Right ventricle myocardium inferior (tissue), 1 donor: ENCODE results near the gene ITGA2. TPM values are rescaled to one million over a fixed set of nuclear protein-coding genes. Genes with fewer than 3 reads are reported as not detected.
A peak's percentile ranks its signal among the peaks of the same experiment; 100 is the strongest.
"Not testable (repeated sequence)": the region's sequence is repeated elsewhere in the genome, so short reads cannot be mapped to it uniquely, and the experiment has no call there.

Source experiments
- ATAC-seq: fragments of 200-7000 bp; cut with Tn5 transposase; one replicate; pipeline ENCODE4 v1.9.1; 2020; ENCODE audit warnings: mild to moderate bottlenecking, moderate library complexity
- DNase-seq: peaks from one replicate; pipeline ENCODE4 v3.0.0; 2021; ENCODE audit errors: missing footprints
- intact Hi-C: fragments of 100-400 bp; cut with DNase I; formaldehyde crosslinking; loops from one replicate; pipeline ENCODE4 v1.11.0; 2022
- long read RNA-seq: library from polyadenylated mRNA; unstranded; transcript quantifications from one replicate; pipeline ENCODE4 v2.0.0, GENCODE V29; 2021
- total RNA-seq: library from RNA; stranded (reverse); fragmentation: NEBNext Ultra II Directional; extraction: Animal tissue kit (Norgen Biotek cat#: 25700); gene quantifications from one replicate; pipeline ENCODE4 v1.2.1, GENCODE V29; 2021
- donor health status: DM: no; HTN: yes; CAD: no; lungs with severe emphysema.

ITGA2 gene
- total RNA-seq, result 0.78 TPM
- long read RNA-seq, result 0 reads

- peak; percentile 68 for DNase-seq
- ATAC-seq, result peak; percentile 68
- intact Hi-C loops, result loop anchor here (5.0 to 10.0 kb wide), 2 partner anchors 42 to 46 kb away; no protein-coding TSS in a partner anchor
These were observed at the start of gene ITGA2 for GRCh38 chr5:52989025-52989780. ITGA2 (plus strand) TSS chr5:52989352; CDS start chr5:52989469, 117 bp downstream.

- DNase-seq (no peak), ATAC-seq (no peak)
- intact Hi-C loops, result no loop called here
These were observed 45.9 kb upstream of the ITGA2 start for GRCh38 chr5:52943285-52943684.

GRCh38 chr5:52943808-52944207, 45.3 kb upstream of the ITGA2 start:
- no peak for DNase-seq
- intact Hi-C loops, result no loop called here
- no peak for ATAC-seq

- no peak for DNase-seq
- no peak for ATAC-seq
- intact Hi-C loops, result loop anchor here (5.0 kb wide), 1 partner anchor 42 kb away; the partner anchor contains the start of gene ITGA2
These were observed 44.1 kb upstream of the ITGA2 start for GRCh38 chr5:52945040-52945439.

GRCh38 chr5:52947208-52947607, 41.9 kb upstream of the ITGA2 start:
- ATAC-seq, result no peak
- intact Hi-C loops, result loop anchor here (5.0 kb wide), 1 partner anchor 40 kb away; the partner anchor contains the start of gene ITGA2
- no peak for DNase-seq

GRCh38 chr5:52947851-52948250, 41.3 kb upstream of the ITGA2 start:
- DNase-seq, result no peak
- intact Hi-C loops, result loop anchor here (2.0 to 5.0 kb wide), 2 partner anchors 39 to 149 kb away; partner anchors contain the start of gene ITGA2
- ATAC-seq, result no peak

GRCh38 chr5:52948418-52949076, 40.6 kb upstream of the ITGA2 start:
- ATAC-seq (peak; percentile 96), DNase-seq (no peak)
- intact Hi-C loops, result loop anchor here (2.0 to 5.0 kb wide), 2 partner anchors 39 to 148 kb away; partner anchors contain the start of gene ITGA2

- no peak for DNase-seq
- ATAC-seq, result no peak
- intact Hi-C loops, result no loop called here
These were observed 38.5 kb upstream of the ITGA2 start for GRCh38 chr5:52950686-52951085.

- intact Hi-C loops, result no loop called here
- no peak for ATAC-seq
- no peak for DNase-seq
These were observed 36.7 kb upstream of the ITGA2 start for GRCh38 chr5:52952483-52952882.

- intact Hi-C loops, result no loop called here
- DNase-seq (no peak), ATAC-seq (no peak)
These were observed 33.1 kb upstream of the ITGA2 start for GRCh38 chr5:52956014-52956413.

- intact Hi-C loops, result no loop called here
- DNase-seq (no peak), ATAC-seq (no peak)
These were observed 32.0 kb upstream of the ITGA2 start for GRCh38 chr5:52956915-52957747.

- DNase-seq (no peak), ATAC-seq (no peak)
- intact Hi-C loops, result no loop called here
These were observed 27.9 kb upstream of the ITGA2 start for GRCh38 chr5:52961274-52961681.

- ATAC-seq, result no peak
- intact Hi-C loops, result no loop called here
- DNase-seq, result no peak
These were observed 25.5 kb upstream of the ITGA2 start for GRCh38 chr5:52963636-52964035.

GRCh38 chr5:52964138-52964537, 25.0 kb upstream of the ITGA2 start:
- ATAC-seq, result no peak

GRCh38 chr5:52976157-52976556, 13.0 kb upstream of the ITGA2 start:
- intact Hi-C loops, DNase-seq, ATAC-seq: not testable (repeated sequence)

More at GRCh38 chr5:52964138-52964537, 25.0 kb upstream of the ITGA2 start:
- no peak for DNase-seq
- intact Hi-C loops, result no loop called here

- no peak for DNase-seq
- ATAC-seq, result no peak
- intact Hi-C loops, result no loop called here
These were observed 11.8 kb upstream of the ITGA2 start for GRCh38 chr5:52977264-52977897.

GRCh38 chr5:52981507-52981906, 7.6 kb upstream of the ITGA2 start:
- ATAC-seq (peak; percentile 56), DNase-seq (no peak)
- intact Hi-C loops, result loop anchor here (10.0 kb wide), 1 partner anchor 53 kb away; no protein-coding TSS in a partner anchor
